GM12872 (cell line): ENCODE measurements around the gene ZBTB7C.

Source experiments
- TF ChIP-seq, protein P1 (sequence below): IDR thresholded peaks from 3 replicates; pipeline ENCODE4 v1.5.1; 2011; ENCODE audit warnings: low read depth, mild to moderate bottlenecking, low read length, moderate library complexity; ENCODE audit not compliant: insufficient read depth

ZBTB7C gene

DNA sequence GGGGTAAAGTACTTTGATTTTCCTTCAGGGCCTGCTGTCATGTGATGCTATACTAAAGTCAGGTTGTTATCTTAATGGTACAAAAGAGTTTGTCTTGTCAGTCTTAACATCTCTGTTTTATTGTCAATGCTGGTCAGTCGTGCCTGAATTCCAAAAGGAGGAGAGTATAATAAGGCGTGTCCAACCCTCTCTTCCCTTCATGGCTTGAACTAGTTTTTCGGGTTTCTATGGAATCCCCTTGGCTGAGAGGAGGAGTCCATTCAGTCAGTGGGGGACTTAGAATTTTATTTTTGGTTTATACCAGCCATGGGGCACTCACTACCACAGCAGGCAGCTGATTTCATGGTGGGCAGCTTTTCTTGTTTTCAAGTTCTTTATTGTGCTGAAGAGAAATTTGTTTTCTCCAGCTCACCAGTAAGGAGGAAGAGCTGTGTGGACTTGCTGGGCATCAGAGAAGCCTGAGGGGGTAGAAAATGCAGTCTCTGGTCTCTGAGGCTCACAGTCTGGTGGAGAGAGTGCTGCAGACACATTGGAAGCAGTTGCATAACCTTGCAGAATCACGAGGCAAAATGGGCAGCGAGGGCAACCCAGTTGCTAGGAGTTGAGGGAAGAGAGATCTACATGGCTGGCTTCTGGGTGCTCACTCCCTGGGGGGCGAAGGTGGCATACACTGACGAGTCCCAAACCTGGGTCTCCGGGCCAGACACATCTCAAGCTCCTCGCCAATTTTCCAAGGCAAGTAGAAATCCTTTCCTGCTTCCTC, 193.1 kb downstream of the ZBTB7C start:
- TF ChIP-seq, protein P1, sequence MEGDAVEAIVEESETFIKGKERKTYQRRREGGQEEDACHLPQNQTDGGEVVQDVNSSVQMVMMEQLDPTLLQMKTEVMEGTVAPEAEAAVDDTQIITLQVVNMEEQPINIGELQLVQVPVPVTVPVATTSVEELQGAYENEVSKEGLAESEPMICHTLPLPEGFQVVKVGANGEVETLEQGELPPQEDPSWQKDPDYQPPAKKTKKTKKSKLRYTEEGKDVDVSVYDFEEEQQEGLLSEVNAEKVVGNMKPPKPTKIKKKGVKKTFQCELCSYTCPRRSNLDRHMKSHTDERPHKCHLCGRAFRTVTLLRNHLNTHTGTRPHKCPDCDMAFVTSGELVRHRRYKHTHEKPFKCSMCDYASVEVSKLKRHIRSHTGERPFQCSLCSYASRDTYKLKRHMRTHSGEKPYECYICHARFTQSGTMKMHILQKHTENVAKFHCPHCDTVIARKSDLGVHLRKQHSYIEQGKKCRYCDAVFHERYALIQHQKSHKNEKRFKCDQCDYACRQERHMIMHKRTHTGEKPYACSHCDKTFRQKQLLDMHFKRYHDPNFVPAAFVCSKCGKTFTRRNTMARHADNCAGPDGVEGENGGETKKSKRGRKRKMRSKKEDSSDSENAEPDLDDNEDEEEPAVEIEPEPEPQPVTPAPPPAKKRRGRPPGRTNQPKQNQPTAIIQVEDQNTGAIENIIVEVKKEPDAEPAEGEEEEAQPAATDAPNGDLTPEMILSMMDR = no peak

DNA sequence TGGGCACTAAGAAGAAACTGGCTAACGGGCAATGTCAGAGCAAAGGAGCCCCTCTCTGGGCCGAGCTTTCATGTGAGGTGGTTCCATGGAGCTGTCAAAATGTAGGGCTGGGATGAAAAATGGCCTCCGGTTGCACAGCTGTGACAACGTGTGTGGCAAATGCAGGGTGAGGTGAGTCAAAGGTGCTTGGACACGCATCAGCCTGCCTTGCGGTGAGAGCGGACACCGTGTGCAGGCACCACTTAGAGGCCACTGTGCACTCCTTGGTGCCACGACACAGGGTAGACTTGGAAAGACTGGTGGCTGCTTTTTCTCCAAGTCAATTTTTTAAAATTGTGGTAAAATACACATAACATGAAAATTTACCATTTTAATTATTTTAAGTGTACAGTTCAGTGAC, 195.4 kb downstream of the ZBTB7C start:
- TF ChIP-seq, protein P1 = no peak

DNA sequence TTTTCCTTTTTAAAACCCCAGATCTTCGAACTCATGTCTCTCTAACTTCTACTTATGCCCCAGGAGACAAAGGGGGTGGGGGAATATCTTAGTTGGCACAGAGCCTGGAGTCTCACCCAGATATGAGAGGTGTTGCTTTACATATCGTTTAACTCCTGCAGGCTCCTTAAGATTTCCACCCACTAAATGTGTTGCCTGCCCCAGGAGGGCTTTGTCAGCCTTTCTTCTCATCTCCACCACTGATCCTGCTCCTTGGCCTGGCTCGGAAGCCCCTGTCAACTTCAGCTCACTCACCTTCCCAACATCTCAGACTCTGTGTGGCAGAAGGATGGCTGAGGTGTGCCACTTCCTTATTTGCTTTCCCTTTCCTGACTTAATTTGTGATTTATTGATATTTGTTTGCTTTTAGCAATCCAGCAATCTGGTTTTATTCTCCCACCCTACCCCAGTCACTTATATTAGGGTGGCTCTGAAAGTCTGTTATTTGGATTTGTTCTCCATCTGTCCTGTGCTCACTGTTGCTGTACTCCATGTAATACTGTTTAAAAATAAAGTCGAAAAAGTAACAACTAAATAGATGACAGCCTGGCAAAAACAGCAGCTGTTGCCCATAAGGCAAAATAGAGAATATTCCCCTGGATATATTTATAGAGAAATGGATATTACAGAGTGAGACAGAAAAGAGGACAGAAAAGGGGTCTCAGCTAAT, 200.6 kb downstream of the ZBTB7C start:
- TF ChIP-seq, protein P1 = no peak

DNA sequence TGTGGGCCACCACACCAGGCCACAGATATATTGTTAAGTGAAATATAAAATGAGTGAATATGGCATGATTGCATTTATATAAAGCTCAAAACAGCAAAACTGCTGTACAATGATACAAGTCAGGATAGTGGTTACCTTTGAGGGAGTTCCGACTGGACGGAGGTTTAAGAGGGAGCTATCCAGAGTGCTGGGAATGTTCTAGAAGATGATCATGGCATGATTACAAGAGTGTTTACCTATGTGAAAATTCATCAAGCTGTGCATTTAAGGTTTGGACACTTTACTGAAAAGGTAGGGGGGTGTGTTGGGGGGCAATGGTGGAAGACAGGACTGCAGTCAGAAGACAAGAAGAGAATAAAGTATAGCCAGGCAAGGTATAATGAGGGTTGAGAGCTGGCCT, 201.4 kb downstream of the ZBTB7C start:
- TF ChIP-seq, protein P1 = no peak

DNA sequence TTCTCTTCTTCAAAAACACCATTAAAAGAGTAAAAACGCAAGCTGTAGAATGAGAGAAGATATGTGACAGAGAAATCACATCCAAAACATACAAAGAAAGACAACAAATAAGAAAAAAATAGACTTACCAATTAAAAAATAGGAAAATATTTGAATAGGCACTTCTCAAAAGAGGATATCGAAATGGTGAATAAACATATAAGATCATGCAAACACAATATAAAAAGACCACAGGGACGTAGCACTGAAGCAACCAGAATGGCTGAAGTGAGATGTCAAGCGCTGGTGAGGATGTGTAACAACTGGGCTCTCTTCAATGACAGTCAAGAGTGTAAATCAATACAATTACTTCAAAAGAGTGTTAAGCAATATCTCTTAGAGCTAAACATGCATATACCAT, 202.3 kb downstream of the ZBTB7C start:
- TF ChIP-seq, protein P1 = no peak

DNA sequence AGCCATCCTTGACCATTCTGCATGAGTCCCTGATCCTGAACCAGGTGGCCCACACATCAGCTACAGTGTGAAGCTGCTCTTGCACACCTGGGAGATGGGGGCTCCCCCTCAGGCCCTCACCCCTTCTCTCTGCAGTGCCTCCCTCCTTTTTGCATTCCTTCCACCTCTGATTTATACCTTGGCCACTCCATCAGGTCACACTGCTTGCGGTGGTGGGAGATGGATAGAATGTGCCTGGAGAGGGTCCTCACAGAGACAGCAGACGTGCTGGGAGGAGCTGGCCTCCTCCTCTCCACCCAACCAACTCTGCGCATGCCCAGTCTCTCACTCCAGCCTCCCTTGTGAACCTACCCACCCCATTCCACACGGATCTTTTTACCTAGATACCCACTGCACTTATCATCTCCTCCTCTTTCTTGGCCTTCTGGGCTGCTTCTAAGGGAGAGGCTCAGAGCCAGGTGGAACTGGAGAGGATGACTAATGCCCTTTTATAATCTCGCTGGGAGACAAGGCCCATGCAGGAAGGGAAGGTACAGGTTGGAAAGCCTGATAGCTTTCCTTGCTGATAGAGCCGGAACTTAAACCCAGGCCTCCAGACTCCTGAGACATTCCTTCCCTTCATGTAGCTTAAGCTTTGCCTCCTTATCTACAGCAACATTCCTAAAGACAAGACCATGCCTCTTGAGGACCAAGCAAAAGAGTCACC, 205.1 kb downstream of the ZBTB7C start:
- TF ChIP-seq, protein P1 = no peak

DNA sequence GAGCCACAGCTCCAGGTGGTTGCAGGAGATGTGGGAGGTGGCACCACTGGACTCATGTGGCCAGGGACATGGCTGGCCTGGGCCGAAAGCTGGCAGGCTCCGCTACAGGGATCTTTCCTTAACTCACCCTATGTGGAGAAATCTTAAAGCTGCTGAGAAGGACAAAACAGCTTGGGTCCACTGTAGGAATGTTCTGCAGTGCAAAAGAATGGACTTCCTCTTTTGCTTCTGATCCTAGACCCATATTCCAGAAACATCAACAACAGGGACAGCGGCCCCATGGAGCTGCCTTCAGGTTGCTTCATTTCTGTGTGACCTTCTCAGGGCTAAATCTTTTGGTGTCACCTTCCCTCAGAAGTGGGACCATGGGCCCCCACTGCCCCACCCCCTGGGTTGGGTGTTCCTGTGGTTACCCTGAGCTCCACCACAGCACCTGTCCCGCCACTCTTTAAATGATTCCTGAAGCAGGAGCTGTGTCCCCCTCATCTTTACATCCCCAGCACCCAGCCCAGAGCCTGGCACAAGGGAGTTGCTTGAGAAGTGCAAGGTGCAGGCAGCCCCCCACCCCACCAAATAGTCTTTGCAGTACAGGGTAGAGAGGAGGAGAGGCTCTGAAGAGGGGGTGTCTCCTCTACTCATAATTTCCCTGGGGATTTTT, 205.8 kb downstream of the ZBTB7C start:
- TF ChIP-seq, protein P1 = no peak
